HepG2 (cell line): ENCODE measurements around the gene RERE. TPM values are rescaled to one million over a fixed set of nuclear protein-coding genes. Genes with fewer than 3 reads are reported as not detected.

Experiments
- FOSL2 ChIP-seq: sonication (generic); formaldehyde crosslinking; IDR thresholded peaks from 2 replicates; pipeline ENCODE4 v1.4.0; 2020; ENCODE audit warnings: missing genetic modification reagents
- GATAD2A ChIP-seq: IDR thresholded peaks from 2 replicates; pipeline ENCODE4 v1.6.1; 2016
- HNF1B ChIP-seq: sonication (generic); formaldehyde crosslinking; IDR thresholded peaks from 2 replicates; pipeline ENCODE4 v1.5.1; 2020; ENCODE audit warnings: mild to moderate bottlenecking, moderate library complexity, missing genetic modification reagents
- HNRNPL ChIP-seq: fragments of 200-400 bp; formaldehyde crosslinking; IDR thresholded peaks from 2 replicates; pipeline ENCODE4 v1.6.1; 2017; ENCODE audit warnings: mild to moderate bottlenecking, low read depth, low read length
- PAXIP1 ChIP-seq: sonication (generic); formaldehyde crosslinking; conservative IDR thresholded peaks from 2 replicates; pipeline ENCODE4 v1.4.0; 2020; ENCODE audit warnings: mild to moderate bottlenecking, missing genetic modification reagents, moderate library complexity
- STAG1 ChIP-seq: sonication (generic); formaldehyde crosslinking; IDR thresholded peaks from 2 replicates; pipeline ENCODE4 v1.4.0; 2020; ENCODE audit warnings: missing genetic modification reagents
- TFAP4 ChIP-seq: sonication (generic); IDR thresholded peaks from 2 replicates; pipeline ENCODE4 v1.6.1; 2016; ENCODE audit warnings: low read depth, borderline replicate concordance
- THAP9 ChIP-seq: sonication (generic); formaldehyde crosslinking; IDR thresholded peaks from 2 replicates; pipeline ENCODE4; 2020; ENCODE audit warnings: missing genetic modification reagents, mild to moderate bottlenecking, borderline replicate concordance
- ZFP62 ChIP-seq: sonication (generic); formaldehyde crosslinking; IDR thresholded peaks from 2 replicates; pipeline ENCODE4 v1.4.0; 2020; ENCODE audit warnings: missing genetic modification reagents
- ZMAT5 ChIP-seq: sonication (generic); formaldehyde crosslinking; IDR thresholded peaks from 2 replicates; pipeline ENCODE4 v1.5.0; 2020; ENCODE audit warnings: mild to moderate bottlenecking, low read depth, missing genetic modification reagents, borderline replicate concordance
- ZNF143 ChIP-seq: sonication (generic); formaldehyde crosslinking; IDR thresholded peaks from 2 replicates; pipeline ENCODE4 v1.4.0; 2020; ENCODE audit warnings: missing genetic modification reagents
- ZNF639 ChIP-seq: conservative IDR thresholded peaks from 2 replicates; pipeline ENCODE4 v1.6.1; 2018; ENCODE audit warnings: missing genetic modification reagents
- ZNF691 ChIP-seq: sonication (generic); formaldehyde crosslinking; IDR thresholded peaks from 2 replicates; pipeline ENCODE4 v1.4.0; 2020; ENCODE audit warnings: missing genetic modification reagents, low read depth, mild to moderate bottlenecking, borderline replicate concordance
- polyA plus RNA-seq, 8 experiments: library from polyadenylated mRNA; depleted of rRNA in 3 of 8; stranded (reverse) in 7 of 8; unstranded in 1 of 8; fragments of >200 nt; fragmentation: Illumina TruSeq in 4 of 8; extraction: Trizol in 4 of 8; gene quantifications; 2 replicates each; pipeline versions ENCODE4 v1.2.1 to v1.2.3, GENCODE V29; 2011 to 2016; ENCODE audit warnings: low read depth in 4 of 8, missing spikeins in 1 of 8, mixed read lengths in 1 of 8; ENCODE audit not compliant: insufficient read depth in 1 of 8
- total RNA-seq, 5 experiments: library from RNA; depleted of rRNA; stranded (reverse); fragments of >200 nt; fragmentation: Illumina TruSeq; extraction: Trizol; gene quantifications; 2 replicates each; pipeline ENCODE4 v1.2.3, GENCODE V29; 2016; ENCODE audit warnings: low read depth in 1 of 5

The RERE gene
- total and polyA plus RNA-seq, 2 of the 13 experiments (the other 11 are each of a cell fraction or from before 2014, with no cell fraction given) = 18.3 to 21.9 TPM

- TF ChIP-seq ZNF691 (CRISPR knock-in tag) = no peak
- TF ChIP-seq PAXIP1 (CRISPR knock-in tag) = peak; percentile 25; the same call in 1 of the 2 replicates
- TF ChIP-seq ZFP62 (CRISPR knock-in tag) = no peak
- no peak for TF ChIP-seq ZNF143 (CRISPR knock-in tag)
- 0 out of 2 replicates have a peak, but pooled peaks have one; percentile 29 for TF ChIP-seq STAG1 (CRISPR knock-in tag)
- TF ChIP-seq HNF1B (CRISPR knock-in tag) = 0 out of 2 replicates have a peak, but pooled peaks have one; percentile 18
- peak; percentile 30; the same call in 1 of the 2 replicates for TF ChIP-seq GATAD2A (CRISPR knock-in tag)
- 0 out of 2 replicates have a peak, but pooled peaks have one; percentile 15 for TF ChIP-seq THAP9
- 0 out of 2 replicates have a peak, but pooled peaks have one; percentile 8 for TF ChIP-seq FOSL2
- 0 out of 2 replicates have a peak, but pooled peaks have one; percentile 51 for TF ChIP-seq HNRNPL
- TF ChIP-seq ZNF639 (CRISPR knock-in tag) = no peak
- TF ChIP-seq ZMAT5 (CRISPR knock-in tag) = no peak
- peak; percentile 91; the same call in 1 of the 2 replicates for TF ChIP-seq TFAP4
These were observed 30.6 kb upstream of the RERE start (continued) for GRCh38 chr1:8847990-8848389.
